HEK293 (cell line): ENCODE measurements around the gene MAPT.

Experiments
- CTCF ChIP-seq: fragments of 450-650 bp; formaldehyde crosslinking; IDR thresholded peaks from 2 replicates; pipeline ENCODE4 v1.5.1; 2016; ENCODE audit warnings: missing biosample characterization, missing genetic modification characterization
- ZBTB20 ChIP-seq: fragments of 450-650 bp; formaldehyde crosslinking; IDR thresholded peaks from 2 replicates; pipeline ENCODE4 v1.5.1; 2016; ENCODE audit warnings: missing biosample characterization, missing genetic modification characterization
- ZNF114 ChIP-seq: fragments of 450-650 bp; formaldehyde crosslinking; IDR thresholded peaks from 2 replicates; pipeline ENCODE4 v1.5.0; 2017; ENCODE audit warnings: missing biosample characterization, missing genetic modification characterization
- ZNF133 ChIP-seq: fragments of 450-650 bp; formaldehyde crosslinking; IDR thresholded peaks from 2 replicates; pipeline ENCODE4 v1.5.1; 2016; ENCODE audit warnings: missing biosample characterization, missing genetic modification characterization

DNA sequence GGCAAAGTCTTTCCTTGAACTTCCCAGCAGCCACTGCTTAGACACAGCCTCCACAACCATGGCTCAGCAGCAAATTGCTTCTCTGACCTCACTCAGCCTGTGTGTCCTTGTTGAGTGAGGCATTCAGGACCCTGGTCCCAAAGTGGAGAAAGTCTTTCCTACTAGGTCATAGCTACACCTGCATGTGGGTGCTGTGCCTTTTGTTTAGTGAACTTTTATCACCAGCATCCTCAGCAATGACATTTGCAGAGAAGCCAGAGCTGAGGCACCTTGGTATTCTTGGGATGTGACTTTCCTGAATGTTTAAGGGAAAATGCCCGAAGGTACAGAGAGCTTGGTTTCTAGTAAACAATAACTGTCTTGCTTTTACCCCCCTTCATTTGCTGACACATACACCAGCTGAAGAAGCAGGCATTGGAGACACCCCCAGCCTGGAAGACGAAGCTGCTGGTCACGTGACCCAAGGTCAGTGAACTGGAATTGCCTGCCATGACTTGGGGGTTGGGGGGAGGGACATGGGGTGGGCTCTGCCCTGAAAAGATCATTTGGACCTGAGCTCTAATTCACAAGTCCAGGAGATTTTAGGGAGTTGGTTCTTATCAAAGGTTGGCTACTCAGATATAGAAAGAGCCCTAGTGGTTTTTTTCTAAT is 83.7 kb downstream of the MAPT start:
- no peak for TF ChIP-seq ZBTB20 (tag by site-specific recombination)
- no peak for TF ChIP-seq CTCF (tag by site-specific recombination)
- TF ChIP-seq ZNF133 (tag by site-specific recombination), result no peak
- no peak for TF ChIP-seq ZNF114 (tag by site-specific recombination)
